Measurements from ENCODE around the gene C8A. TPM values are rescaled to one million over a fixed set of nuclear protein-coding genes. Genes with fewer than 3 reads are reported as not detected.

The C8A gene
- total RNA-seq, 1 experiment from 2014 or later = not detected

- Histone ChIP-seq H4K91ac (ENCODE audit: insufficient read length, low read depth, low read length) (no peak overlapping the region), H2BK20ac (ENCODE audit: low read depth, low read length, poor library complexity, severe bottlenecking) (no peak overlapping the region), H4K20me1 (ENCODE audit: control insufficient read depth, insufficient read depth, insufficient read length) (no peaks in the 10 kb centered on the region), H3K4me1 (ENCODE audit: insufficient read depth, low read length) (no peaks in the 10 kb centered on the region), H2BK120ac (ENCODE audit: low read depth, low read length, poor library complexity, severe bottlenecking) (no peak overlapping the region), H3K4me2 (ENCODE audit: insufficient read depth, insufficient read length, low read length) (no peak overlapping the region), H3K14ac (ENCODE audit: insufficient read depth, low read length) (no peak overlapping the region), H4K8ac (replicated peaks; ENCODE audit: insufficient read length, low read depth, low read length) (no peak overlapping the region), H3K4ac (ENCODE audit: low read depth, low read length) (no peak overlapping the region), H3K27me3 (ENCODE audit: insufficient read depth, low read length) (no peaks in the 10 kb centered on the region; the same call in 1 of the 2 replicates), H2AFZ (ENCODE audit: low read length) (no peak overlapping the region), H3T11ph (ENCODE audit: low read length) (no peak overlapping the region), H2BK15ac (ENCODE audit: low read depth, low read length) (no peak overlapping the region), H3K79me2 (ENCODE audit: insufficient read depth, low read length) (no peaks in the 10 kb centered on the region), H4K5ac (ENCODE audit: insufficient read length, low read depth, low read length) (no peak overlapping the region), H2BK5ac (ENCODE audit: insufficient read length, low read length) (no peak overlapping the region), H2AK5ac (ENCODE audit: insufficient read length, low read length) (no peak overlapping the region), H3K9ac (ENCODE audit: extremely low read depth, insufficient read length, low read length) (no peak overlapping the region), H3K56ac (ENCODE audit: insufficient read length, low read depth, low read length) (no peak overlapping the region), H2BK12ac (ENCODE audit: insufficient read length, low read depth, low read length) (no peak overlapping the region), H3K23me2 (ENCODE audit: insufficient read length, low read depth, low read length, poor library complexity, severe bottlenecking) (no peaks in the 10 kb centered on the region), H3K18ac (ENCODE audit: insufficient read length, low read depth, low read length) (no peak overlapping the region), H3K79me1 (ENCODE audit: insufficient read depth, low read depth, low read length, poor library complexity, severe bottlenecking) (no peaks in the 10 kb centered on the region), H3K9me3 (ENCODE audit: control insufficient read depth, low read depth, low read length) (no peaks in the 10 kb centered on the region), H3K23ac (ENCODE audit: insufficient read length, low read depth, low read length) (no peak overlapping the region), H3K27ac (ENCODE audit: insufficient read length, low read depth, low read length) (no peak overlapping the region)
- DNase-seq = no peak
- H3K4me1 Mint-ChIP-seq = peaks cover 21 to 25% of the 10 kb centered on the region in 2 experiments
- TF ChIP-seq, protein P1, sequence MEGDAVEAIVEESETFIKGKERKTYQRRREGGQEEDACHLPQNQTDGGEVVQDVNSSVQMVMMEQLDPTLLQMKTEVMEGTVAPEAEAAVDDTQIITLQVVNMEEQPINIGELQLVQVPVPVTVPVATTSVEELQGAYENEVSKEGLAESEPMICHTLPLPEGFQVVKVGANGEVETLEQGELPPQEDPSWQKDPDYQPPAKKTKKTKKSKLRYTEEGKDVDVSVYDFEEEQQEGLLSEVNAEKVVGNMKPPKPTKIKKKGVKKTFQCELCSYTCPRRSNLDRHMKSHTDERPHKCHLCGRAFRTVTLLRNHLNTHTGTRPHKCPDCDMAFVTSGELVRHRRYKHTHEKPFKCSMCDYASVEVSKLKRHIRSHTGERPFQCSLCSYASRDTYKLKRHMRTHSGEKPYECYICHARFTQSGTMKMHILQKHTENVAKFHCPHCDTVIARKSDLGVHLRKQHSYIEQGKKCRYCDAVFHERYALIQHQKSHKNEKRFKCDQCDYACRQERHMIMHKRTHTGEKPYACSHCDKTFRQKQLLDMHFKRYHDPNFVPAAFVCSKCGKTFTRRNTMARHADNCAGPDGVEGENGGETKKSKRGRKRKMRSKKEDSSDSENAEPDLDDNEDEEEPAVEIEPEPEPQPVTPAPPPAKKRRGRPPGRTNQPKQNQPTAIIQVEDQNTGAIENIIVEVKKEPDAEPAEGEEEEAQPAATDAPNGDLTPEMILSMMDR (conservative IDR thresholded peaks at IDR 0.05) = no peak
- H3K27ac Mint-ChIP-seq = no peak overlapping the region
- H3K4me3 Mint-ChIP-seq = no peak overlapping the region
- H3K9me3 Mint-ChIP-seq = peaks cover 0 to 4% of the 10 kb centered on the region in 2 experiments; a peak in 1 of 5 replicates
- 0 out of 7 replicates have a peak, but pooled peaks cover 0 to 5% (median 0%) of the 10 kb centered on the region in 3 experiments for H3K36me3 Mint-ChIP-seq (ENCODE audit: insufficient read depth in 1 of 3, low read depth in 3 of 3)
- no CpG with 5 or more reads among the region's 5 CpGs for WGBS (ENCODE audit: extremely low coverage, insufficient read length, low lambda C conversion rate)
- no peaks in the 10 kb centered on the region for H3K27me3 Mint-ChIP-seq (ENCODE audit: low read depth)
Observed at GRCh38 chr1:56924116-56924515, 69.5 kb downstream of the C8A start.

All from H9 (cell line).